ENCODE results near the gene PRRT3. TPM values are rescaled to one million over a fixed set of nuclear protein-coding genes. Genes with fewer than 3 reads are reported as not detected.

The PRRT3 gene
- total RNA-seq, 2 experiments from 2014 or later: 1.4 to 4.3 TPM

- no peak for TF ChIP-seq EZH2phosphoT487 (IDR thresholded peaks at IDR 0.05; ENCODE audit: borderline replicate concordance, low read depth, low read length)
- TF ChIP-seq, protein P1, sequence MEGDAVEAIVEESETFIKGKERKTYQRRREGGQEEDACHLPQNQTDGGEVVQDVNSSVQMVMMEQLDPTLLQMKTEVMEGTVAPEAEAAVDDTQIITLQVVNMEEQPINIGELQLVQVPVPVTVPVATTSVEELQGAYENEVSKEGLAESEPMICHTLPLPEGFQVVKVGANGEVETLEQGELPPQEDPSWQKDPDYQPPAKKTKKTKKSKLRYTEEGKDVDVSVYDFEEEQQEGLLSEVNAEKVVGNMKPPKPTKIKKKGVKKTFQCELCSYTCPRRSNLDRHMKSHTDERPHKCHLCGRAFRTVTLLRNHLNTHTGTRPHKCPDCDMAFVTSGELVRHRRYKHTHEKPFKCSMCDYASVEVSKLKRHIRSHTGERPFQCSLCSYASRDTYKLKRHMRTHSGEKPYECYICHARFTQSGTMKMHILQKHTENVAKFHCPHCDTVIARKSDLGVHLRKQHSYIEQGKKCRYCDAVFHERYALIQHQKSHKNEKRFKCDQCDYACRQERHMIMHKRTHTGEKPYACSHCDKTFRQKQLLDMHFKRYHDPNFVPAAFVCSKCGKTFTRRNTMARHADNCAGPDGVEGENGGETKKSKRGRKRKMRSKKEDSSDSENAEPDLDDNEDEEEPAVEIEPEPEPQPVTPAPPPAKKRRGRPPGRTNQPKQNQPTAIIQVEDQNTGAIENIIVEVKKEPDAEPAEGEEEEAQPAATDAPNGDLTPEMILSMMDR (conservative IDR thresholded peaks at IDR 0.05; ENCODE audit: low read length): no peak
- POLR2A ChIA-PET: no interaction called here
- Histone ChIP-seq H3K79me2 (ENCODE audit: insufficient read depth, low read depth, low read length) (no peaks in the 10 kb centered on the region), H3K36me3 (ENCODE audit: insufficient read depth, low read length) (no peaks in the 10 kb centered on the region), H3K4me3 (ENCODE audit: low read depth, low read length, poor library complexity, severe bottlenecking) (no peak within 1 kb of the TSS), H3K9me2 (ENCODE audit: insufficient read depth, low read length) (no peaks in the 10 kb centered on the region), H2AFZ (ENCODE audit: low read length) (no peak within 1 kb of the TSS), H4K20me1 (ENCODE audit: insufficient read depth, low read length) (no peaks in the 10 kb centered on the region), H3K4me1 (ENCODE audit: insufficient read depth, low read length, poor library complexity, severe bottlenecking) (no peaks in the 10 kb centered on the region), H3K9me3 (ENCODE audit: low read length) (no peaks in the 10 kb centered on the region), H3K4me2 (ENCODE audit: low read length) (no peak within 1 kb of the TSS), H3K27ac (ENCODE audit: low read depth, low read length, poor library complexity, severe bottlenecking) (no peak within 1 kb of the TSS)
- intact Hi-C loops (cut with micrococcal nuclease; ENCODE audit: unreplicated experiment): no loop called here
- DNase-seq (ENCODE audit: low spot score): no peak
- no TSS peak for BruUV-seq (replicated peaks)
- CTCF ChIA-PET (ENCODE audit: unreplicated experiment): no interaction called here
Measured at GRCh38 chr3:9916734-9917680, 35.2 kb downstream of the PRRT3 start, which contains the start of gene IL17RC. Gene IL17RC, plus strand, starts transcription at chr3:9917098. Its CDS starts 218 bp downstream, at chr3:9917316.

- no peak for DNase-seq (ENCODE audit: low spot score)
- Histone ChIP-seq H3K9me3 (ENCODE audit: low read length) (no peaks in the 10 kb centered on the region), H3K27ac (ENCODE audit: low read depth, low read length, poor library complexity, severe bottlenecking) (no peak overlapping the region), H3K79me2 (ENCODE audit: insufficient read depth, low read depth, low read length) (no peaks in the 10 kb centered on the region), H3K4me1 (ENCODE audit: insufficient read depth, low read length, poor library complexity, severe bottlenecking) (no peaks in the 10 kb centered on the region), H3K4me3 (ENCODE audit: low read depth, low read length, poor library complexity, severe bottlenecking) (no peak overlapping the region), H4K20me1 (ENCODE audit: insufficient read depth, low read length) (no peaks in the 10 kb centered on the region), H3K4me2 (ENCODE audit: low read length) (no peak overlapping the region), H3K36me3 (ENCODE audit: insufficient read depth, low read length) (no peaks in the 10 kb centered on the region), H3K9me2 (ENCODE audit: insufficient read depth, low read length) (no peaks in the 10 kb centered on the region), H2AFZ (ENCODE audit: low read length) (no peak overlapping the region)
- ChIA-PET CTCF (ENCODE audit: unreplicated experiment) (no interaction called here), POLR2A (interaction anchor here (0.5 kb wide), 1 partner anchor 374 kb away, joined by 4 read pairs; no protein-coding TSS in a partner anchor)
- TF ChIP-seq, protein P1 (conservative IDR thresholded peaks at IDR 0.05; ENCODE audit: low read length): no peak
- no peak for TF ChIP-seq EZH2phosphoT487 (IDR thresholded peaks at IDR 0.05; ENCODE audit: borderline replicate concordance, low read depth, low read length)
- intact Hi-C loops (cut with micrococcal nuclease; ENCODE audit: unreplicated experiment): no loop called here
- no TSS peak for BruUV-seq (replicated peaks)
Measured at GRCh38 chr3:9916346-9916733, 35.9 kb downstream of the PRRT3 start.

Data from OCI-LY7 (cell line).